HG03139 (cell line): Measurements from ENCODE around the gene SPG7.
"Not testable (repeated sequence)": the region's sequence is repeated elsewhere in the genome, so short reads cannot be mapped to it uniquely, and the experiment has no call there.

ENCODE experiments used
- ATAC-seq: cut with Tn5 transposase; IDR thresholded peaks from one replicate; pipeline ENCODE4 v1.9.1; 2021; ENCODE audit not compliant: unreplicated experiment

The SPG7 gene

DNA sequence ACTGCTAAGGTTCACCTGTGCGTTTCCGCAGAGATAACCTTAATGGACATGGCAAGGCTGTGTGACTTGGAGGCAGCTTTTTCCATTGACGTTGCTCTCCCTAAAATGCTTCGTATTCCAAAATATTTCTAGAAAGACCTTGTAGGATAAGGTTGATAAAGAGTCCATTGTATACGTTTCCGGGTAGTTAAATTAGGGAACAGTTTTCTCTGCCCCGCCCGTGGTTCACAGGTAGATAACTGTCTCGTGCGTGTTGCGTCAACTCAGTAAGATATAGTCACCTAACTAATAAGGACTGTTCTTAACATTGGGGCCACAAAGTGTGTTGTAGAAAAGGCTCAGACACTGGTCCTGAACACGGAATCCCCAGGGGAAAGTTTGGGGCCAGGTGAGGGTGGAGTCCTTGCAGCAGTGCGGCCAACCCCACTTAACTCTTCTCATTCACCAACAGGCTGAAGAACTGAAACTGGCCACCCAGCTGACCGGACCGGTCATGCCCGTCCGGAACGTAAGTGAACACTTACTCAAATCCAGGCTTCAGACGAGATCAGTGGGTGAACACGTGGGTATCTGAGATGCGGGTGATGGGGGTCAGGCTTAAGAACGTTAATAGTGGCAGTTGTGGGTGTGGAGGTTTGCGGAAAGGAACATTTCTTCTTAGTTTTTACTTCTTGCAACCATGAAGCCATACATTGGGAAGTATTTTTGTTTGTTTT is 53.8 kb downstream of the SPG7 start:
- no peak for ATAC-seq

- no peak for ATAC-seq
Measured at GRCh38 chr16:89562939-89563338, 54.7 kb downstream of the SPG7 start.

DNA sequence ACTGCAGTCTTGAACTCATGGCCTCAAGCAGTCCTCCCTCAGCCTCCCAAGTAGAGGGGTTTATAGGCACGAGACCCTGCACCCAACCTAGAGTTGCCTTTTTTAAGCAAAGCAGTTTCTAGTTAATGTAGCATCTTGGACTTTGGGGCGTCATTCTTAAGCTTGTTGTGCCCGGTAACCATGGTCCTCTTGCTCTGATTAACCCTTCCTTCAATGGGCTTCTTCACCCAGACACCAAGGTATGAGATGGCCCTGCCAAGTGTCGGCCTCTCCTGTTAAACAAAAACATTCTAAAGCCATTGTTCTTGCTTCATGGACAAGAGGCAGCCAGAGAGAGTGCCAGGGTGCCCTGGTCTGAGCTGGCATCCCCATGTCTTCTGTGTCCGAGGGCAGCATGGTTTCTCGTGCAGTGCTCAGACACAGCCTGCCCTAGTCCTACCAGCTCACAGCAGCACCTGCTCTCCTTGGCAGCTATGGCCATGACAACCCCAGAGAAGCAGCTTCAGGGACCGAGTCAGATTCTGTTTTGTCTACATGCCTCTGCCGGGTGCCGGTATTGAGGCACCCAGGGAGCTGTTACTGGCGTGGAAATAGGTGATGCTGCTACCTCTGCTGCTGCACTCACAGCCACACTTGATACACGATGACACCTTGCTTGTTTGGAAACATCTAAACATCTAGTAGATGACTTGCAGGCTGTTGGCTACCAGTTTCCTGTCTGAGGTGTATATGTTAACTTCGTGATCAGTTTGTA is 55.6 kb downstream of the SPG7 start:
- ATAC-seq, result no peak

- ATAC-seq, result no peak
Measured at GRCh38 chr16:89564476-89565255, 56.5 kb downstream of the SPG7 start.

GRCh38 chr16:89565256-89565505 is 57.0 kb downstream of the SPG7 start:
- ATAC-seq, result no peak

DNA sequence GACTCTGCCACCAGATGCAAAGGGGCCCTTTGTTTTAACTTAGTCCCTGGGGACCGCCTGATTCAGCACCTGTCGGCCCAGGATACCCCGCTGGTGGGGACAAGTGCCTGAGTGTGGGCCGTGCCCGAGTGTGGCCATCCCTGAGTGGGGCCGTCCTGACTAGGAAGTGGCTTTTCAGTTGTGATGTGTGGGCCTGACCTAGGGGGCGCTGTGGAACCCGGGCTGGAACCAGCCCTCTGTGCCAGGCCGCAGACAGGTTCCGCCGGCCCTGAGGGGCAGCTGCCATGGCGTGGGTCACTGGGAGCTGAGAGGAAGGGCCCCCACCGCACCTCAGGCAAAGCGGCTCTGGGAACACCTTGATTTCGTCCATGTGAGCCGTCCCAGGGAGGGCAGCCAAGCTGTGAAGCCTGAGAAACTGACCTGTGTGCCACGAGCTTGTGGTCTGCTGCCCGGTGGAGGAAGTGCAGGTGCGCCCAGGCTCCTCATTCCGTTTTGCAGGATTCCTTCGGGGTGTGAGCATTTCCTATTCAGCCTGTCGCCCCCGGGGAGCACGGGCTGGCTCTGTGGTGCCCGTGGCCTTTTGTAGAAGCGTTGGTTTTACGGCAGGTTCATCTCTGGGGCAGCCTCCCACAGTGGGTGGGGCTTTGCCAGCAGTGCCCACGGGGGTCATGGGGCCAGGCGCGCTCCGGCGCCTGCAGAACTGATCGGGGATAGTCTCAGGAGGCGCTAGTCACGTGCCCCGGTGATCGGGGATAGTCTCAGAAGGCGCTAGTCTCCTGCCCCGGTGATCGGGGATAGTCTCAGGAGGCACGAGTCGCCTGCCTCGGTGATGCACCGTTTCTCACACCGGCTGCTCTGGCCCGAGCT is 57.5 kb downstream of the SPG7 start:
- no peak for ATAC-seq

DNA sequence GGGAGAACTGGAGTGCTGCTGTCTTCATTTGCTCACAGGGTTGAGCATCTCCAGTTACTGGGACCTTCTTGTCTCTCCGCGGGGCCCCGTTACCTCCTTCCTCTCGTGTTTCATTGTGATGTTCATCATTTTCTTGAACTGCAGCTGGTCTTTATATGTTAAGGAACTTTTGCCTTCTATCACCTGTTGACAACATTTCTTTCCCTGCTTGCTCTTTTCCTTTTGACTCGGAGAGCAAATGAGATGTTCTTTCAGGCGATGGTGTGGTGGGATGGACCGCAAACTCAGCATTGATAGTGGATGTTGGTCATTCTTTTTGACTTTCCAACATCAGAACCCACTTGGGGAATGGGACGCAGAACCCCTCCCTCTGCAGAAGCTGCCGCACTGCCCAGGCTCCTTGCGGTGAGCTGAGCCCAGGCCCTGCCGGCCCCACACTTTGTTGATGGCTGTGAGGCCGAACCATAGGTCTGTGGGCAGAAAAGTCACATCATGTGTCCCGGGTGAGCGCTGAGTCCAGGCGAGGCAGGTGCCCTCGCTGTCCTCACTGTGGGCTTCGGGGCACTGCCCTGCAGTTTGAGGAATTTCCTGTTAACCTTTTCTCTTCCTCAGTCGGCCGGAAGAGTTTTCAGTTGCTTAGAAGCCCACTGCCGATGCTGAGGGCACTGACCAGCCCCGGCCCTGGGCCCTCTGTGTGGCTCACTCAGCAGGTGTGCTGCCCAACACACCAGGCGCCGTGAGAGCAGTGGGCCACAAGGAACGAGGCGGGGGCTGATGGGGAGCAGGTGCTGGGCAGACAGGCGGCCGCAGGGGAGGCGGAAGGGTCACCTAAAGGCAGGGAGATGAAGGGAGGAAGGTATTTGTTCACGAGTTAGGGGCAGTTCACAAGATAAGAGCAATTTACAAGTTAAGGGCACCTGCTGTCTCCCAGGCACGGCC is 59.7 kb downstream of the SPG7 start:
- ATAC-seq, result no peak

DNA sequence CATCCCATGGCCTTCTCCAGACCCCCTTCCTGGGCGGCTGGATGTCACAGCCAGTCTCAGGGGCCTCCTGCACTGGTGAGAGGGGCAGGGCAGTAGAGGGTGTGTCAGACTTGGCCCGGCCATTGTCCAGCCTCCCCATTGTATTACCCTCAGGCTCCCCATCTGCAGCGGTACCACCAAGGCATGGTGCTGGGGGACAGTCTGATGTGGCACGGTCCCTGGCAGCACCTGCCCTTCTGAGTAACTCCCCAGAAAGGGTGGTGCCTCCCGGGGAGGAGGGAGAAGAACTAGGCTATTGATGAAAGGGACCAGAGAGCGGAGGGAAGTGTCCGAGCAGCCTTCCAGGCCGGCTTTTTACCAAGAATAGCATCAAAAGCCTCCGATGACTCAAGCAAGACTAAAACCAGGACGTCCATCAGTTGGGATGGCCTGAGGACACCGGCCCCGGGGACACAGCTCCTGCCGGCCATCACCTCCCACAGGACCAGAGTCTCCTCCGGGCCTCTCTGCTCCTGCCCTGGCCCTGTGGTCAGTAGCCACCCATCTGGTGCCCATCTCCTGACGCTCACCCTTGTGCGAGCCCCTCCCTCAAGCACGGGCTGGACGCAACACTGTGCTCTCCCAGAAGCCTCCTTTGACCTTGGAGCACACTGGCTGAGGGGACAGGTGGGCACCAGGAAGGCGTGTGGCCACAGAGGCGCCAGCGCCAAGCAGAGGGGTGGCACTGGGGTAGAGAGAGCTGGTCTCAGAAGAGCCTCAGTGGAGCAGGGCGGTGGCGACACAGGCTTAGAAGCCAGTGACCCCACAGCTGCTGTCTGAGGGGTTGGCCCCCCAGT is 61.5 kb downstream of the SPG7 start:
- no peak for ATAC-seq

GRCh38 chr16:89570342-89570923 is 62.2 kb downstream of the SPG7 start:
- no peak for ATAC-seq

GRCh38 chr16:89570983-89571598 is 62.9 kb downstream of the SPG7 start:
- not testable (repeated sequence) for ATAC-seq

- ATAC-seq, result no peak
Measured at GRCh38 chr16:89571636-89572035, 63.4 kb downstream of the SPG7 start.

GRCh38 chr16:89572073-89572484 is 63.9 kb downstream of the SPG7 start:
- ATAC-seq, result no peak

DNA sequence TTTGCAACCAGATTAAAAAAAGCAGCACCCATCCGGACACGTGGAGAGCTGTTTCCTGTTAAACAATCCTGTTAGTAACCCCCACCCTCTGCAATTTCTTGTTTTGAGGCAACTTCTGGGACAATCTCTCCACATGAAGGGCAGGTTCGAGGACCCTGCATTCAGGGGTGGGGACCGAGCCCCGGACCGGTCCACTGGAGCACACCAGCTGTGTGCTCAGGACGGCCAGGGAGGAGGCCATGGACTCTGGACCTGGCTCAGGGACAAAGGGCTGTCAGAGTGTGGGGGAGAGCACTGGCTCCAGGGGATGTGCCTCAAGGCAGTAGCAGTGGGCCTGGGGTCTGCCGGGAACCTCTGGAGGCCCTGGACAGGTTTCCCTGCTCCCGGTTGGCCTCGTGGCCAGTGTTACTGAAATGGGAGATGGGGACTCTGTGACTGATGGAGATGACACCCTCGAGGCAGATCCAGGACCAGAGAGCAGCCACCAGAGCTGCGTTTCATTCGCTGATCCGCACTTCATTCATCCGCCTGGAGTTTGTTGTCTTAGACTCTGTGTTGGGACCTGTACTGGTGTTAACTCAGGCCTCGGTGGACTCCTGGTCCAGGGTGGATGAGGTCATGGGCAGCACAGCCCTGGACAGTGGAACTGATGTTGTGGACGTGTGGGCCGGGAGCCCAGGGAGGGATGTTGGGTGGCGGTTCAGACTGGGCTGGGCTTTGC is 64.4 kb downstream of the SPG7 start:
- ATAC-seq, result no peak

GRCh38 chr16:89573826-89574680 is 65.8 kb downstream of the SPG7 start:
- no peak for ATAC-seq

GRCh38 chr16:89574681-89575246 is 66.6 kb downstream of the SPG7 start:
- ATAC-seq, result no peak
